OCI-LY1 (cell line): Measurements from ENCODE around the gene SEPTIN2.

Experiments used
- CTCF ChIP-seq: fragments of 200-600 bp; sonication (generic), shearing (Covaris generic); IDR thresholded peaks from 2 replicates; pipeline ENCODE4 v1.5.1; 2017; ENCODE audit warnings: mild to moderate bottlenecking, antibody characterized with exemption, low read length, moderate library complexity, mixed read lengths
- EZH2 ChIP-seq: fragments of 200-600 bp; sonication (generic), shearing (Covaris generic); IDR thresholded peaks from 2 replicates; pipeline ENCODE4 v1.8.0; 2017; ENCODE audit warnings: borderline replicate concordance, mixed run types, mild to moderate bottlenecking, antibody characterized with exemption, low read length, moderate library complexity, mixed read lengths

DNA sequence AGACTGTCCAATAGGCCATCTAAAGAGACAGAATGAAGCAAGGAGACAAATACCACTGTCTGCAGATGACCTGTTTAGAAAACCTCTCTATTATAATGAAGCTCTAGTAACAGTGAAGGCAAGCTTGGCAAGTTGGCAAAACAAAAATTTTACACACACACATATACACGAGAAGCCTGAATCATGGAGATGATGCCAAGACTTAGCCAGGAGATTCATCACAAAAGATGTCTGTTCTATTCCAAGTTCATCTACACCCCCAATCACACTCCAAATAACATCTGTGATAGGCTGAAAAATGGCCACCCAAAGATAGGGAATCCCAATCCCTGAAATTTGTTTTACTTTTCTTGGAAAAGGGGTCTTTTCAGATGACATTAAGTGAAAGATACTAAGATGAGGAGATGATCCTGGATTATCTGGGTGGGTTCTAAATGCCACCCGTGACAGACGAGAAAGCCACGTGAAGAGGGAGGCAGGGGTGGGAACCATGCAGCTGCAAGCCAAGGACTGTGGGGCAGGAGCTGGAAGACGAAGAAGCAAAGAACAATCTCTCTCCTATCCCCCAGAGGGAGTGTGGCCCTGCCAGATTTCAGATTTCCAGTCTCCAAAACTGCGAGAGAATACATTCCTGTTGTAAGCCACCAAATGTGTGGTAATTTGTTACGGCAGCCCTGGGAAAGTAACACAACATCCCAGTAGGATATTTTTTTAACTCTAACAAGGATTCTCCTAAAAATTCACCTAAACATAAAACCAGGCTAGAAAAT, 20.2 kb upstream of the SEPTIN2 start:
- TF ChIP-seq CTCF (no peak), EZH2 (no peak)
